SIG-M5 (cell line): ENCODE measurements around the gene SPIB.
"Not testable (repeated sequence)": the region's sequence is repeated elsewhere in the genome, so short reads cannot be mapped to it uniquely, and the experiment has no call there.

ENCODE experiments used
- DNase-seq: peaks from one replicate; lab custom pipeline; 2025; lab: John Stamatoyannopoulos, UW

Gene SPIB

DNA sequence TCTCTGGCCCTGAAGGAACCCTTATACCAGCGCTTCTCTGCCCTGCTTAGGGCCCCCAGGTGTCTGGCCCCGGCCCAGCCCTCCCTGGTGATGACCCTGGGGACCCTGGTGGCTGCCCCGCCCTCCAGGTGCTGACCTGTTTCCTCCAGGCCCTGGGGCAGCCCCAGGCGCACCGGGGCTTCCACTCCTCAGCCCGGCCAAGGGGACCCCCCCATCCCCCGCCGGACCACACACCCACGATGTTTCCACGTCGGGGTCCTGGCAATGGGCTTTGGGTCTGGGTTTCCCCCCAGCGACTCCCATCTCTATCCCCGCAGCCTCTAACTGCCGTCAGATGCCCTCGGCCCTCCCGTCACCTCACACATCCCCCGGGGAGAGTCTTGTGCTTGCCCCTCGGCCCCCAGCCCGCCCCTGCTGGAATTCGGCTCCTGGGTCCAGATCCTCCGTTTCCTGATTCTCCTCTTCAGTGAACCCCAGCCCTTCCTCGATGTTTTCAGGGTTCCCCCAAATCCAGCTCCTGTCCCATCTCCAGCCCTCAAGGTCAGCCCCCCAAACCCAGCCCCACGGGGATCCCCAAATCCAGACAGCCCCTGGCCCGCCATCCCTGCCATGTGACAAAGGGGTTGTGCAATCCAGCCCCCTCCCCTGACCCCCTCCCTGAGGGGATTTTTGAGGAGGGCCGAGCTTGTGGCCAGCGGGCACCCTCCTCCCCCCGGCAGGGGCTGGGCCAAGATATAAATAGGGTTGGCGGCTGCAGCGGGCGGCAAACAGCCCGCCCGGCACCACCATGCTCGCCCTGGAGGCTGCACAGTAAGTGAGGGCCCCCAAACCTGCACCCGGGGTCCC is at the start of gene SPIB:
SPIB (plus strand) TSS at position 763 of the 846 bp plus-strand sequence; CDS start at position 788, 25 bp downstream.
- DNase-seq: no peak

- no peak for DNase-seq
These were observed 46.7 kb upstream of the SPIB start for GRCh38 chr19:50371914-50372475.

GRCh38 chr19:50376166-50377050 is 42.3 kb upstream of the SPIB start, which contains the start of gene NR1H2:
TSS of gene NR1H2 (plus strand) at chr19:50376457. CDS start at chr19:50377606, 1,149 bp downstream.
- DNase-seq: peak; percentile 90

DNA sequence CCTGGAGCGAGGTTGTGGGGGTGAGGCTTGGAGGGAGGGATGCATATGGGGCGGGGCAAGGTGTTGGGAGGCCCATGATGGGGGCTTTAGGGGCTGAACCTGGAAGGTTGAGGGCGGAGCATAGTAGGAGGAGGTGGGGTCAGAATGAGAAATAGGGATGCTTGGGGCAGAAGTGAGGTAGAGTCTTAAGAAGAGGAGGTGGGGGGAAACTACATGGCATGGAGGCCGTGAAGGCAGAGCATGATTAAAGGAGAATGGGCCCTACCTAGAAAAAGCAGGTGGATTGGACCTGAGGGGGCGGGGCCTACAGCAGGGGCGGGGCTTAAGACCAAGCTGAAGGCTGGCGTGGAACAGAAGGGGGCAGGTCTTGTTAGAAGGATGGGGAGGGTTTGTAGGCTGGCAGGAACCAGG is 41.7 kb upstream of the SPIB start:
- DNase-seq: no peak

GRCh38 chr19:50377517-50377916 is 41.2 kb upstream of the SPIB start:
- no peak for DNase-seq

- no peak for DNase-seq
These were observed 40.4 kb upstream of the SPIB start for GRCh38 chr19:50378169-50378862.

DNA sequence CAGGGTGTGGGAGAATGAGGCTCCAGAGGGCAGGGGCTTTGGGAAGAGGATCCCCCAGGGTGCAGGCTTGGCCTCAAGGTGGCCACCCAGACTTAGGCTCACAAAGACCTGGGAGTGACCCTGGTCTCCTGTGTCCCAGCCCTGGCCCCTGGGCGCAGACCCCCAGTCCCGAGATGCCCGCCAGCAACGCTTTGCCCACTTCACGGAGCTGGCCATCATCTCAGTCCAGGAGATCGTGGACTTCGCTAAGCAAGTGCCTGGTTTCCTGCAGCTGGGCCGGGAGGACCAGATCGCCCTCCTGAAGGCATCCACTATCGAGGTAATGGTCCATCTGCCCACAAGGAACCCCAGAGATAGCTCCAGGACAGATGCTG is 39.9 kb upstream of the SPIB start:
- no peak for DNase-seq

GRCh38 chr19:50379602-50380001 is 39.1 kb upstream of the SPIB start:
- no peak for DNase-seq

DNA sequence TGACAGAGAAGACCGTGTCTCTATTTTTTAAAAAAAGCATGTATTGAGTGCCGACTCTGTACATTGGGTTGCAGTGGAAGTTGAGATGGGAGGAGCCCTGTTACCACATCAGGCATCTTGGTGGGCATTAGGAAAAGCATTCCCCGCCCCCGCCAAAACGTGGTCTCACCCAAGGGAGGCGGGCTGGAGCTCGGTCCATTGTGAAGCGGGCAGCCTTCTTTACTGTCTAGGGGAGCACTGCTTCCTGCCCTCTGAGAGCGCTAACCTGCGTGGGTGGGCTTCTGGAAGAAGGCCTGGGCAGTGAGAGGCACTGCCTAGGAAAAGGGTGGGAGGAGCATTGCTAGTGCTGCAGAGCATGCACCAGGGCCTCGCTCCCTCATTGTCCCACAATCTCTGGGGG is 38.6 kb upstream of the SPIB start:
- DNase-seq: no peak

- no peak for DNase-seq
These were observed 38.0 kb upstream of the SPIB start for GRCh38 chr19:50380751-50381151.

DNA sequence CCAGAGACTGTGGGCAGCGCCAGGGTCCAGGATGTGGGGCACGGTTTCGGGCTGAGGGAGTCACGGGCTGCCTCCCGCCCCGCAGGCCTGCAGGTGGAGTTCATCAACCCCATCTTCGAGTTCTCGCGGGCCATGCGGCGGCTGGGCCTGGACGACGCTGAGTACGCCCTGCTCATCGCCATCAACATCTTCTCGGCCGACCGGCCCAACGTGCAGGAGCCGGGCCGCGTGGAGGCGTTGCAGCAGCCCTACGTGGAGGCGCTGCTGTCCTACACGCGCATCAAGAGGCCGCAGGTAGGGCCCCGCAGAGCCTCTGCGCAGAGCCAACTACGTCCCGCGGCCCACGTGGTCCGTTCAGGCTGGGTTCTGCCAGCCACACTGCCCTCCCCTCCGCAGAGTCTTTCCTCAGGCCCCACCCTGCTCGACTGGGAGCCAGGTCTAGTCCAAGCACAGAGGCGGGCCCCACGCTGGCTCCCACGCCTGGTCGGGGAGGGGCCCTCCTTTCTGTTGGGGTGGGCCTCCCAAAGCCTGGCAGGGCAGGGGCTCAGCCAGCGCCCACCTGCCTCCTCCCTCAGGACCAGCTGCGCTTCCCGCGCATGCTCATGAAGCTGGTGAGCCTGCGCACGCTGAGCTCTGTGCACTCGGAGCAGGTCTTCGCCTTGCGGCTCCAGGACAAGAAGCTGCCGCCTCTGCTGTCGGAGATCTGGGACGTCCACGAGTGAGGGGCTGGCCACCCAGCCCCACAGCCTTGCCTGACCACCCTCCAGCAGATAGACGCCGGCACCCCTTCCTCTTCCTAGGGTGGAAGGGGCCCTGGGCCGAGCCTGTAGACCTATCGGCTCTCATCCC is 36.6 kb upstream of the SPIB start:
- DNase-seq: no peak

- no peak for DNase-seq
These were observed 35.5 kb upstream of the SPIB start for GRCh38 chr19:50383001-50383851.

DNA sequence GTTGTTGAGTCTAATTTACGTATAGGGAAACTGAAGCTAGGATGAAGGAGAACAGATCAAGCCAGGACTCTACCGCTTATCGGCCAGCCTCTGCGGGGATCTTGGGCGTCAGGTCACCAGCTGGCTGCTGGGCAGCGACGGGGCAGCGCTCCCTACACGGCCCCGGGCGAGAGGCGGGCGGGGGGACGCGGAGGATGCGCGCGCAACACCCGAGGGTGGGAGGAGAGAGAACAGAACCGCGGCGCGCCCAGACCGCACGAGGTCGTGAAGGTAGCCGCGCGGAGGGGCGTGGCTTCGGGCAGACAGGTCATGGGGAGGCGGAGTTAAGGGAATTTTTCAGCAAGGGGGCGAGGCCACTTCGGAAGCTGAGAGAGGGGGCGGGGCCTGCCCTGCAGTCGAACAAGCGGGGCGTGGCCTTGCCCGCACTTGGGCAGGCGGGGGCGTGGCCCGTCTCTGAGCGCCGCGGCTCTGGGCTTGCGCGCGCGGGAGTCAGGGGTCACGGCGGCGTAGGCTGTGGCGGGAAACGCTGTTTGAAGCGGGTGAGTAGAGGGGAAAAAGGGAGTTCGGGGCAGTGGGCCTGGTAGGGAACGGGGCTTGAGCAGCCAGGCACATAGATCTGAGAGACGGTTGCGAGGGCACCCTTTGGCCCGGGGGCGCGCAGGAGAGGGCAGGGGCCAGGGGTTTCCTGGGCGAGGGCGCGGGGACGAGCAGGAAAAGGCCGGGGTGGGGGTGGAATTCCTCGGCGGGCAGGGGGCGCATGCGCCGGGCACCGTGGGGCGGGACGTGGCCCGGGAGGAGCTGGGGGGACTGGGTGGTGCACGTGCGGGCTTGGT is 34.7 kb upstream of the SPIB start, which contains the start of gene POLD1:
POLD1 (plus strand) TSS at position 496 of the 833 bp plus-strand sequence. CDS start 14,505 bp downstream, outside the sequence.
- DNase-seq: peak; percentile 51

DNA sequence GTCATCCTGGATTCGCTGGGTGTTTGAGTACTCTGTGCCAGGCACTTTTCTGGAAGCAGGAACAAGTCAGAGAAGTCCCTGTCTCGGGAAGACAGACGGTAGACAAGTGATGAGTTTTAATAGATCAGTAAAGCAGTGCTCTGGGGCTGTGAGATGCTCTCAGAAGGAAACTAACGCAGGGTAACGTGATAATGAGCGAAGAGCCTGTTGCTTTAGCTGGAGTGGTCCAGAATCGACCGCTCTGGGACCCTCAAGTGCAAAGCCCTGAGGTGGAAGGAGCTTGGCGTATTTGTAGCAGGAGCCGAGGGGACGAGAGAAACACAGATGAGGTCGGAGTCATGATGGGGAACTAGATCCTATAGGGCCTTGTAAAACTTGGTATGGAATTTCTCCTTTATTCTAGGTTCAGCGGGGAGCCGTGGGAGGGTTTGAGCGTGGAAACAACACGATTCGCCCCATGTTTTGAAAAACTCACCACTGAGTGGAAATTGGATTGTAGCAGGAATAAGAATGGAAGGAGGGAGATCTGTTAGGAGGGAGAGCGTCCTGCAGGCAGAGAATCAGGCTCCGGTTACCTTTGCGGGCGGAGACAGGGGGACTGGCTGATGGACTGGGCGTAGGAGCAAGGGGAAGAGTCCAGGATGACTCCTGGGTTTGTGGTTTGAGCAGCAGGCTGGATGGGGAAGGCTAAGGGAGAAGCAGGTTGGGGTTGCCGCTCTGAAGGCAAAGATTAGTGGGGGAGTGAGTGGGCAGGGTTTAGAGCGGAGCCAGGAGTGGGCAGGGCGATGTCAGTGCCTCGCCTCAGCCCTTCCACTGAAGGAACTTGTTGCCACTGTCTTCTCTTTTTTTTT is 33.8 kb upstream of the SPIB start:
- no peak for DNase-seq

DNA sequence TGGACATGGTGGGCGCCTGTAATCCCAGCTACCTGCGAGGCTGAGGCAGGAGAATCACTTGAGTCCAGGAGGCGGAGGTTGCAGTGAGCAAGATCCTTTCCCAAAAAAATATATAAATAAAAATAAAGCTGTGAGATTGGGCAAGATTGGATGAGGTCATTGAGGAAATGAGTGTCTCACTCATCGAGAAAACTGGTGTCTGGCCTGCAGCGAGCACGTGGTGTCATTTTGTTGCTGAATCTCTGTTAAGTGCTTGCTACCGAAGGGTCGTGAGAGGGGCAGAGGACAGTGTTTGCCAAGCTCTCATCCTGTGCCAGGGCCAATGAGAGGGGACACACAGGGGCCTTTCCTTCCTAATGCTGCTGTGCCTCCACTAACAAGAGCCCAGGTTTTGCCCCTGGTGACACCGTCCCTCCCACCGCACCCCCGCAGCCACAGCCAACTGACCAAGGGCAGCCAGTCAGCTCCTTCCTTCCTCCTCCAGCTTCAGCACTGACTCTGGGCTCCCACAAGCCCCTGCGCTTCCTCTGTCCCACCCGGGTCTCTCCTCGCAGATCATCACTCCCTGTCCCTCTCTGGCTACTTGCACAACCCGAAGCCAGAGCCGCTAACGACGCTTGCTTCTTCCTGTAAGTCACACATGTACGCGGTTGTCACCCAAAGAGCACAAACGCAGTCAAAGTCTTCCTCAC is 31.4 kb upstream of the SPIB start:
- no peak for DNase-seq

GRCh38 chr19:50387868-50388245 is 30.9 kb upstream of the SPIB start:
- DNase-seq: no peak

- not testable (repeated sequence) for DNase-seq
These were observed 28.4 kb upstream of the SPIB start for GRCh38 chr19:50390295-50390694.
